ENCODE results near the gene MAML2.

DNA sequence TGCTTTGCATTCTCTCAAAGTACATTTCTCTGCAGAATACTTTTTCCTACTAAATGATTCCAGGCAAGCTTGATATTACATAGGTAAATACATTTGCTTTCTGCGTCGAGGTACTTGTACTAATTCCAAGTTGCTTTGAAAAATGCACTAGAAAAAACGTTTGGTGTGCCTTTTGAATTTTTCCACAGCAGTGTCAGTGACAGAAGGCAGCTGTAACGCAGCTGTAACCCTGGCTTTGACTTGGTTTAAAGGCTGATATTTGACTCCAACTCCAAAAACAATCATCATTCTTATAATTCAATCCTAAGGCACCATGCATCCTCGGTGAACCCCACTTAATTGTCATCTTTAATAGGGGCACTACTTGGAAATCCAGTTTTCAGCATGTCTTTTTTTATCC is 125.0 kb downstream of the MAML2 start:
- TF ChIP-seq, protein P1, sequence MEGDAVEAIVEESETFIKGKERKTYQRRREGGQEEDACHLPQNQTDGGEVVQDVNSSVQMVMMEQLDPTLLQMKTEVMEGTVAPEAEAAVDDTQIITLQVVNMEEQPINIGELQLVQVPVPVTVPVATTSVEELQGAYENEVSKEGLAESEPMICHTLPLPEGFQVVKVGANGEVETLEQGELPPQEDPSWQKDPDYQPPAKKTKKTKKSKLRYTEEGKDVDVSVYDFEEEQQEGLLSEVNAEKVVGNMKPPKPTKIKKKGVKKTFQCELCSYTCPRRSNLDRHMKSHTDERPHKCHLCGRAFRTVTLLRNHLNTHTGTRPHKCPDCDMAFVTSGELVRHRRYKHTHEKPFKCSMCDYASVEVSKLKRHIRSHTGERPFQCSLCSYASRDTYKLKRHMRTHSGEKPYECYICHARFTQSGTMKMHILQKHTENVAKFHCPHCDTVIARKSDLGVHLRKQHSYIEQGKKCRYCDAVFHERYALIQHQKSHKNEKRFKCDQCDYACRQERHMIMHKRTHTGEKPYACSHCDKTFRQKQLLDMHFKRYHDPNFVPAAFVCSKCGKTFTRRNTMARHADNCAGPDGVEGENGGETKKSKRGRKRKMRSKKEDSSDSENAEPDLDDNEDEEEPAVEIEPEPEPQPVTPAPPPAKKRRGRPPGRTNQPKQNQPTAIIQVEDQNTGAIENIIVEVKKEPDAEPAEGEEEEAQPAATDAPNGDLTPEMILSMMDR (conservative IDR thresholded peaks at IDR 0.05; ENCODE audit: low read length) = no peak
- TF ChIP-seq EZH2phosphoT487 (IDR thresholded peaks at IDR 0.05; ENCODE audit: borderline replicate concordance, low read depth, low read length) = no peak
